HepG2 (cell line): ENCODE data around the gene ERH. TPM values are rescaled to one million over a fixed set of nuclear protein-coding genes. Genes with fewer than 3 reads are reported as not detected.
A peak's percentile ranks its signal among the peaks of the same experiment; 100 is the strongest.

Experiments used
- ATAC-seq: fragments of 200-7000 bp; cut with Tn5 transposase; 3 replicates; pipeline ENCODE4 v1.9.1; 2020; ENCODE audit warnings: mild to moderate bottlenecking, moderate library complexity
- BruUV-seq: library from RNA; stranded (reverse); fragments of 400-500 nt; replicated peaks from 2 replicates; lab custom pipeline; 2021; lab: Mats Ljungman, UMichigan
- CTCF ChIA-PET: fragments of 300-600 bp; formaldehyde crosslinking; extraction: SDS; loops from one replicate; lab custom pipeline; 2021; ENCODE audit warnings: low total read pairs, inconsistent platforms, low intra/inter-chr PET ratio; lab: Yijun Ruan, JAX
- POLR2A ChIA-PET: fragments of 350-600 bp; sonication (Branson Sonifier 250); formaldehyde crosslinking; loops from one replicate; lab custom pipeline; 2020; ENCODE audit warnings: antibody characterized with exemption, inconsistent platforms; lab: Yijun Ruan, JAX
- DNase-seq: peaks from one replicate; pipeline ENCODE4 v3.0.0-alpha.2; 2015; ENCODE audit warnings: low spot score
- FAIRE-seq: peaks from 3 replicates; lab custom pipeline; 2011; peaks lifted over from hg19 to GRCh38; lab: Jason Lieb, UNC
- H2AFZ ChIP-seq: one replicate; pipeline ENCODE4 v1.6.1; 2011; ENCODE audit warnings: low read length, inconsistent platforms
- H3K27ac ChIP-seq: fragments of 300-600 bp; 3 replicates; pipeline ENCODE4 v1.8.0; 2011; ENCODE audit warnings: mixed run types, mild to moderate bottlenecking, mixed read lengths, low read length, inconsistent platforms; ENCODE audit not compliant: insufficient read depth; ENCODE audit errors: extremely low read length
- H3K27me3 ChIP-seq, 2 experiments: fragments of 200-600 bp in 1 of 2; 2 replicates in 1 of 2; 3 replicates in 1 of 2; pipeline versions ENCODE4 v1.6.0 to v1.8.0; 2011; ENCODE audit warnings: low read length in 2 of 2, mild to moderate bottlenecking in 2 of 2, moderate library complexity in 2 of 2, inconsistent platforms in 1 of 2; ENCODE audit not compliant: insufficient read depth in 2 of 2, control insufficient read depth in 1 of 2
- H3K36me3 ChIP-seq, 2 experiments: fragments of 200-600 bp in 1 of 2; replicated peaks in 1 of 2; 2 replicates in 1 of 2; 3 replicates in 1 of 2; pipeline versions ENCODE4 v1.5.1 to v1.8.0; 2011; ENCODE audit warnings: low read length in 2 of 2, inconsistent platforms in 1 of 2; ENCODE audit not compliant: insufficient read depth in 2 of 2, control insufficient read depth in 1 of 2
- H3K4me1 ChIP-seq: 2 replicates; pipeline ENCODE4 v1.5.1; 2012; ENCODE audit warnings: low read length, inconsistent platforms; ENCODE audit not compliant: insufficient read depth
- H3K4me2 ChIP-seq: 2 replicates; pipeline ENCODE4 v1.6.0; 2011; ENCODE audit warnings: low read depth, low read length, inconsistent platforms
- H3K4me3 ChIP-seq, 3 experiments: fragments of 200-600 bp in 1 of 3; sonication (generic), shearing (Covaris generic) in 1 of 3; replicated peaks in 1 of 3; 2 replicates each; pipeline ENCODE4 v1.5.1; 2011 to 2016; ENCODE audit warnings: low read length in 3 of 3, inconsistent platforms in 2 of 3, low read depth in 2 of 3, mild to moderate bottlenecking in 2 of 3, control low read depth in 1 of 3, mixed read lengths in 1 of 3; ENCODE audit not compliant: insufficient read depth in 1 of 3
- H3K79me2 ChIP-seq: one replicate; pipeline ENCODE4 v1.6.1; 2011; ENCODE audit warnings: low read length, inconsistent platforms; ENCODE audit not compliant: insufficient read depth
- H3K9ac ChIP-seq: 2 replicates; pipeline ENCODE4 v1.6.0; 2011; ENCODE audit warnings: mild to moderate bottlenecking, low read depth, low read length, inconsistent platforms; ENCODE audit not compliant: insufficient read depth
- H3K9me3 ChIP-seq: 2 replicates; pipeline ENCODE4 v1.5.1; 2012; ENCODE audit warnings: mild to moderate bottlenecking, low read length
- H4K20me1 ChIP-seq: 2 replicates; pipeline ENCODE4 v1.6.0; 2011; ENCODE audit warnings: inconsistent platforms, mild to moderate bottlenecking, low read length, moderate library complexity; ENCODE audit not compliant: insufficient read depth
- CENPX ChIP-seq: sonication (generic); formaldehyde crosslinking; IDR thresholded peaks from 2 replicates; pipeline ENCODE4 v1.9.0; 2021; ENCODE audit warnings: mild to moderate bottlenecking, missing genetic modification reagents, moderate library complexity
- POLR2AphosphoS5 ChIP-seq: IDR thresholded peaks from 2 replicates; pipeline ENCODE4 v1.6.1; 2012; ENCODE audit warnings: low read depth, low read length
- SATB2 ChIP-seq: sonication (generic); formaldehyde crosslinking; IDR thresholded peaks from 2 replicates; pipeline ENCODE4 v1.5.0; 2020; ENCODE audit warnings: missing genetic modification reagents
- TBL1XR1 ChIP-seq: fragments of 150-350 bp; IDR thresholded peaks from 2 replicates; pipeline ENCODE4 v1.6.1; 2014; ENCODE audit warnings: borderline replicate concordance, low read length; ENCODE audit not compliant: partially characterized antibody
- ZNF552 ChIP-seq: sonication (generic); formaldehyde crosslinking; IDR thresholded peaks from 2 replicates; pipeline ENCODE4 v1.9.0; 2022; ENCODE audit warnings: missing genetic modification reagents, mild to moderate bottlenecking, borderline replicate concordance
- WGBS: methylation state at CpG from one replicate; pipeline ENCODE4 v1.1.6; 2017; ENCODE audit warnings: low lambda C conversion rate; 5-methylcytosine and 5-hydroxymethylcytosine counted together
- in situ Hi-C: cut with HindIII; loops from 2 replicates; pipeline ENCODE4 v1.10.0; 2017; ENCODE audit warnings: low pct_unique_long_range_greater_than_20kb; ENCODE audit not compliant: extremely low pct_ligation_motif_present
- intact Hi-C: fragments of 100-400 bp; cut with micrococcal nuclease; formaldehyde crosslinking; loops from one replicate; pipeline ENCODE4 v1.10.0; 2022; ENCODE audit not compliant: unreplicated experiment
- polyA plus RNA-seq, 8 experiments: library from polyadenylated mRNA; depleted of rRNA in 3 of 8; stranded (reverse) in 7 of 8; unstranded in 1 of 8; fragments of >200 nt; fragmentation: Illumina TruSeq in 4 of 8; extraction: Trizol in 4 of 8; gene quantifications; 2 replicates each; pipeline versions ENCODE4 v1.2.1 to v1.2.3, GENCODE V29; 2011 to 2016; ENCODE audit warnings: low read depth in 4 of 8, missing spikeins in 1 of 8, mixed read lengths in 1 of 8; ENCODE audit not compliant: insufficient read depth in 1 of 8
- total RNA-seq, 5 experiments: library from RNA; depleted of rRNA; stranded (reverse); fragments of >200 nt; fragmentation: Illumina TruSeq; extraction: Trizol; gene quantifications; 2 replicates each; pipeline ENCODE4 v1.2.3, GENCODE V29; 2016; ENCODE audit warnings: low read depth in 1 of 5
- TF ChIP-seq, protein P1 (sequence below): sonication (generic); formaldehyde crosslinking; IDR thresholded peaks from 2 replicates; pipeline ENCODE4 v1.4.0; 2020; ENCODE audit warnings: missing genetic modification reagents
- TF ChIP-seq, protein P2 (sequence below): sonication (generic); formaldehyde crosslinking; IDR thresholded peaks from 2 replicates; pipeline ENCODE4 v1.5.0; 2020; ENCODE audit warnings: missing genetic modification reagents, mild to moderate bottlenecking, borderline replicate concordance

ERH gene
- total and polyA plus RNA-seq, 2 of the 13 experiments (the other 11 are each of a cell fraction or from before 2014, with no cell fraction given), result 105 to 341 TPM

DNA sequence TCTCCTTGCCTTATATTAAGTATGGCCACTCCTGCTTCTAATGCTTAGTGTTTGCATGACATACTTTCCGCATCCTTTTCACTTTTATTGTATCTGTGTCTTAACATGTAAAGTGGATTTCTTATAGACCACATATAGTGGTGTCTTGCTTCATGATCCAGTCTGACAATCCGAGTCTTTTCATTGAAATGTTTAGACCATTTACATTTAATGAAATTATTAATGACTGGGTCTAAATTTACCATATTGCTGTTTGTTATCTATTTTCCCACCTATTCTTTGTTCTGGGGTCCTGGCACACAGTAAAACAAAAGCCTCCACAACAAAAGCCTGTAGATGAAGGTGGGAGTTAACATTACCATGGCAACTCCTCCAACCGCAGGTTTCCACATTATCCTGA lies 22.9 kb downstream of the ERH start:
- no peak for FAIRE-seq

More for the DNA sequence above, 22.9 kb downstream of the ERH start:
- DNase-seq, result no peak
- Histone ChIP-seq H3K36me3 (peaks cover 2 to 24% of the 10 kb centered on the region in 2 experiments; a peak in 4 of 5 replicates), H2AFZ (no peak overlapping the region), H3K4me1 (0 out of 2 replicates have a peak, but pooled peaks cover 9% of the 10 kb centered on the region), H3K27me3 (no peaks in the 10 kb centered on the region), H3K4me3 (no peak overlapping the region), H3K27ac (no peak overlapping the region), H3K4me2 (no peak overlapping the region), H3K9ac (no peak overlapping the region), H3K9me3 (no peaks in the 10 kb centered on the region), H4K20me1 (no peaks in the 10 kb centered on the region; the same call in 1 of the 2 replicates), H3K79me2 (no peaks in the 10 kb centered on the region)
- no peak for ATAC-seq
- CTCF ChIA-PET, result no interaction called here
- TF ChIP-seq, protein P1, sequence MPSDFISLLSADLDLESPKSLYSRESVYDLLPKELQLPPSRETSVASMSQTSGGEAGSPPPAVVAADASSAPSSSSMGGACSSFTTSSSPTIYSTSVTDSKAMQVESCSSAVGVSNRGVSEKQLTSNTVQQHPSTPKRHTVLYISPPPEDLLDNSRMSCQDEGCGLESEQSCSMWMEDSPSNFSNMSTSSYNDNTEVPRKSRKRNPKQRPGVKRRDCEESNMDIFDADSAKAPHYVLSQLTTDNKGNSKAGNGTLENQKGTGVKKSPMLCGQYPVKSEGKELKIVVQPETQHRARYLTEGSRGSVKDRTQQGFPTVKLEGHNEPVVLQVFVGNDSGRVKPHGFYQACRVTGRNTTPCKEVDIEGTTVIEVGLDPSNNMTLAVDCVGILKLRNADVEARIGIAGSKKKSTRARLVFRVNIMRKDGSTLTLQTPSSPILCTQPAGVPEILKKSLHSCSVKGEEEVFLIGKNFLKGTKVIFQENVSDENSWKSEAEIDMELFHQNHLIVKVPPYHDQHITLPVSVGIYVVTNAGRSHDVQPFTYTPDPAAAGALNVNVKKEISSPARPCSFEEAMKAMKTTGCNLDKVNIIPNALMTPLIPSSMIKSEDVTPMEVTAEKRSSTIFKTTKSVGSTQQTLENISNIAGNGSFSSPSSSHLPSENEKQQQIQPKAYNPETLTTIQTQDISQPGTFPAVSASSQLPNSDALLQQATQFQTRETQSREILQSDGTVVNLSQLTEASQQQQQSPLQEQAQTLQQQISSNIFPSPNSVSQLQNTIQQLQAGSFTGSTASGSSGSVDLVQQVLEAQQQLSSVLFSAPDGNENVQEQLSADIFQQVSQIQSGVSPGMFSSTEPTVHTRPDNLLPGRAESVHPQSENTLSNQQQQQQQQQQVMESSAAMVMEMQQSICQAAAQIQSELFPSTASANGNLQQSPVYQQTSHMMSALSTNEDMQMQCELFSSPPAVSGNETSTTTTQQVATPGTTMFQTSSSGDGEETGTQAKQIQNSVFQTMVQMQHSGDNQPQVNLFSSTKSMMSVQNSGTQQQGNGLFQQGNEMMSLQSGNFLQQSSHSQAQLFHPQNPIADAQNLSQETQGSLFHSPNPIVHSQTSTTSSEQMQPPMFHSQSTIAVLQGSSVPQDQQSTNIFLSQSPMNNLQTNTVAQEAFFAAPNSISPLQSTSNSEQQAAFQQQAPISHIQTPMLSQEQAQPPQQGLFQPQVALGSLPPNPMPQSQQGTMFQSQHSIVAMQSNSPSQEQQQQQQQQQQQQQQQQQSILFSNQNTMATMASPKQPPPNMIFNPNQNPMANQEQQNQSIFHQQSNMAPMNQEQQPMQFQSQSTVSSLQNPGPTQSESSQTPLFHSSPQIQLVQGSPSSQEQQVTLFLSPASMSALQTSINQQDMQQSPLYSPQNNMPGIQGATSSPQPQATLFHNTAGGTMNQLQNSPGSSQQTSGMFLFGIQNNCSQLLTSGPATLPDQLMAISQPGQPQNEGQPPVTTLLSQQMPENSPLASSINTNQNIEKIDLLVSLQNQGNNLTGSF (CRISPR knock-in tag), result no peak
- 0 out of 2 replicates have a peak, but pooled peaks have one; percentile 16 for TF ChIP-seq POLR2AphosphoS5
- TF ChIP-seq SATB2 (CRISPR knock-in tag), result no peak
- TF ChIP-seq, protein P2, sequence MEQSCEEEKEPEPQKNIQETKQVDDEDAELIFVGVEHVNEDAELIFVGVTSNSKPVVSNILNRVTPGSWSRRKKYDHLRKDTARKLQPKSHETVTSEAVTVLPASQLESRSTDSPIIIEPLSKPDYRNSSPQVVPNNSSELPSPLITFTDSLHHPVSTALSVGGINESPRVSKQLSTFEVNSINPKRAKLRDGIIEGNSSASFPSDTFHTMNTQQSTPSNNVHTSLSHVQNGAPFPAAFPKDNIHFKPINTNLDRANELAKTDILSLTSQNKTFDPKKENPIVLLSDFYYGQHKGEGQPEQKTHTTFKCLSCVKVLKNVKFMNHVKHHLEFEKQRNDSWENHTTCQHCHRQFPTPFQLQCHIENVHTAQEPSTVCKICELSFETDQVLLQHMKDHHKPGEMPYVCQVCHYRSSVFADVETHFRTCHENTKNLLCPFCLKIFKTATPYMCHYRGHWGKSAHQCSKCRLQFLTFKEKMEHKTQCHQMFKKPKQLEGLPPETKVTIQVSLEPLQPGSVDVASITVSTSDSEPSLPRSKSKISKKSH (CRISPR knock-in tag), result no peak
- no peak for TF ChIP-seq ZNF552 (CRISPR knock-in tag)
- TF ChIP-seq CENPX (CRISPR knock-in tag), result no peak
- no peak for TF ChIP-seq TBL1XR1
- WGBS, result 65% methylated on average over 3 of the region's 3 CpGs
- in situ Hi-C loops (no loop called here), intact Hi-C loops (no loop called here)
- no TSS peak for BruUV-seq
- POLR2A ChIA-PET, result no interaction called here
